Measurements from ENCODE around the gene CRACR2B.

CRACR2B gene

GRCh38 chr11:811446-812245 lies 16.1 kb upstream of the CRACR2B start:
- peak; percentile 59 for DNase-seq

DNA sequence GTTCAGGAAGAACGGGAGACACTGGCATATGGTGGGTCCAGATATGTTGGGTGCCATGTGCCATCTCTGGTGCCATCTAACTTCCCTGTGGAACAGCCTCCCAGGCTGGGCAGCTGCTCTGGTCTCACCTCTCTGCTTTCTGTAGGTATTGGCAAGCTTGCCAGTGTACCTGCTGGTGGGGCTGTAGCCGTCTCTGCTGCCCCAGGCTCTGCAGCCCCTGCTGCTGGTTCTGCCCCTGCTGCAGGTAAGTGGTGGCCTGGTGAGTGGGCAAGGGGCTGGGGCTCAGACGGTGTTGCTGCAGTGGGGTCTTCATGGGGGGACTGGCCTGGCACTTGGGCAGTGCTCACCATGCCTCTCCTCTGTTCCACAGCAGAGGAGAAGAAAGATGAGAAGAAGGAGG lies 15.3 kb upstream of the CRACR2B start:
- peak; percentile 61 for DNase-seq

DNA sequence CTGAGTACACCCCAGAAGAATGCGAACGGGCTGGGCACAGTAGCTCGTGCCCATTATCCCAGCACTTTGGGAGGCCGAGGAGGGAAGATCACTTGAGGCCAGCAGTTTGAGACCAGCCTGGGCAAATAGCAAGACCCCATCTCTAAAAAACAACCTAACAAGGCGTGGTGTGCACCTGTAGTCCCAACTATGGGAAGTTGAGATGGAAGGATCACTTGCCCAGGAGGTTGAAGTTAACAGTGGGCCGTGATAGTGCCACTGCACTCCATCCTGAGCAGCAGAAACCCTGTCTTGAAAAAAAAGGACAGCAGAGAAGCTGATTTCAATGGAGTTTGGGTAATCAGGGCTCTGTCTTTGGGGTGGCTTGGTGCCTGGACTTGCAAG lies 14.7 kb upstream of the CRACR2B start:
- DNase-seq = no peak

- DNase-seq = peak; percentile 71
Observed at GRCh38 chr11:813456-814096, 14.1 kb upstream of the CRACR2B start.

DNA sequence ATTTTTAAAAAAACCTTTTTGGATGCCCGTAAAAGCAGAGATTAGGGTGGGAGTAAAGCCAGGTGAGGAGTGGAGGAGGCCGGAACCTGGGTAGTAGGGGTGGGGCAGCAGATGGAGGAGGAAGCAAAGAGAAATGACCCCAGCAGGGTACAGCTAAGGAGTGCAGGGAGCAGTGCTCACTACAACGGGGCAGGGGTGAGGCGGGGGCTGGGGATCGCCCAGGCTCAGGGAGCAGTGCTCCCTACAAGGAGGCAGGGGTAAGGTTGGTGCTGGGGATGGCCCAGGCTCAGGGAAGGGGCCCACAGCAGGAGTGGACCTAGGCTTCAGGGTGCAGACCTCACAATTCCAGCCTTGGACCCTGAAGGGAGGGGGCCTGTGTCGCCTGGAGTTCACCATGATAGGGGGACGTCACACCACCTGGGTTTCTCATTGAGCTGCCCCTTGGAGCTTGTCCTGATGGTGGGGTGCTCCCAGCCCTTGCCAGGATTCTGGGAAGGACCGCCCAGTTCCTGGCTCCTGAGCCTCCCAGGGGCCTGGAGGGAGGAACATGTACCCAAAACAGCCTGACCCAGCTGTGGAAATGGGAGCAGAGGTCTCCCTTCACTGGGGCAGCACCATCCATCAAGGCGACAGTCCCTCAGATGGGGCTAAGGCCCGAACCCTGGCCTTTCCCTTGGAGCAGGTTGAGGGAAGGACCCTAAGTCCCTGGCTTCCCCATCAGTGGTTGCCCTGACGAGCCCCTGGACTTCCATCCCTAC lies 11.9 kb upstream of the CRACR2B start:
- DNase-seq = no peak

DNA sequence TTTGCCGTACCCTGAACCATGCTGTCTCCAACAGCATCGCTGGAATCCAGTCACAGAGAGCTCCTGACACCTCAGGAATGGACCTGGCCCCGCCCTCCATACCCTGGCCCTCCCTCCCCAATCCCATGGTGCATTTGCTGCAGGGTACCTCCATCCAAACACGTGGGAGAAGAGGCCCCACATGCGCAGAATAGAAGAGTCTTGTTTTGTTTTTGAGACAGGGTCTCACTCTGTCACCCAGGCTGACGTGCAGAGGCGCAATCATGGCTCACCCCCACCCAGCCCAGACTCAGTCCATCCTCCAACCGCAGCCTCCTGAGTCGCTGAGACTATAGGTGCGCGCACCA lies 11.3 kb upstream of the CRACR2B start:
- no peak for DNase-seq

- DNase-seq = no peak
Observed at GRCh38 chr11:818396-819128, 9.2 kb upstream of the CRACR2B start, which contains the start of gene PNPLA2. Gene PNPLA2 (plus strand): TSS chr11:818914. CDS start chr11:819719, 805 bp downstream.

DNA sequence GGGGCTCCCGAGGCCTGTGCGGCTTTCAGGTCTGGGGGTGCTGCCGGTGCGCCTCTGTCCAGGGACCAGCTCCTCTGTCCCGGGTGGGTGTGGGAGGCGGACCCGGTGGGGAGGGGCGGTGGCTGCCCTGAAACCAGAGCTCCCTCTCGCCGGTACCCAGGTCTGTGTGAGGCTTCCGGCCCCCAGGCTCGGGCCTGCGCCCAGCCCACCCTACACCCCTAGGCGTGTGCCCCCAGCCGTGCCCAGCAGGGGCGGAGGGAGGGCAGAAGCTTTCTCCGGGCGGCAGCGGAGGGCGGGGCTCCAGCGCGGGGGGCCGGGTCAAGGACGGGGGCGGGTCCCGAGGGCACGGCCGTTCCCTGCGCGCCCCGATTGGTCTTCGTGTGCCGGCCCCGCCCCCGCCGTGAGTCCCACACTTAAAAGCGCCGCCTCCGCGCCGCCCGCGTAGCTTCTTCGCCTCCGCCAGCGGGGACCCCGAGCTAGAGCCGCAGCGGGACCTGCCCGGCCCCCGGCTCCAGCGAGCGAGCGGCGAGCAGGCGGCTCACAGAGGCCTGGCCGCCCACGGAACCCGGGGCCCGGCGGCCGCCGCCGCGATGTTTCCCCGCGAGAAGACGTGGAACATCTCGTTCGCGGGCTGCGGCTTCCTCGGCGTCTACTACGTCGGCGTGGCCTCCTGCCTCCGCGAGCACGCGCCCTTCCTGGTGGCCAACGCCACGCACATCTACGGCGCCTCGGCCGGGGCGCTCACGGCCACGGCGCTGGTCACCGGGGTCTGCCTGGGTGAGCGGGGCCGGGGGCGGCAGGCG lies 8.4 kb upstream of the CRACR2B start:
- peak; percentile 96 for DNase-seq

DNA sequence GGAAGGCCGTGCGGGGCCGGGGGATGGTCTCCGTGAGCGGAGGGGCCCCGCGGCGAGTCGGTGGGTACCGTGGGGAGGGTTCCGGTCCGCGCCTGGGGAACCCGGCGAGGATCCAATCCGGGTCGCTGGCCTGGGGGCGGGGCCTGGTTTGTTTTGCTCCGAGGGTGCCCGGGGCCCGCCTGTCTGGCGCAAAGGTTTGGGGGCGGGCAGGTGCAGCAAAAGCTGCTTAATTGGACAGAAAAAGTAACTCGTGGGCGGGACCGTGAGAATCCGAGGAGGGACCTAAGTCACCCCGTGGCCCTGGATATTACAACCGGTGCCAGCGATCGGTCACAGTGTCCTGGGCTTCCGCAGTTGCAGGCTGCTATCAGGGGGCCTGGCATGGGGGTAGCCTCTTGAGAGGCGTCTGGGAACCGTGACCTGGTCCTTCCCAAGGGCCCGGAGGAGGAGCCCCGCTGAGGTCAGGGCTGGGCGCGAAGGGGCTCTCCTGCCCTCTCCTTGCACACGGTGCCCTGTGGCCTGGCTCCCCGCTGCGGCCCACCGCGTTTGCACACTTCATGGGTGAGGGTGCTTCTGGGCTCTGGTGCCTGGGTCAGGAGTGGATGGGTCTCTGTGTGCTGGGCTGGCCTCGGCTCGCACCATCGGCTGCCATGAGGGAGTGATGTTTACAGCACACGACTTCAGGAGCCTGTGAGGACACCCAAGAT lies 7.6 kb upstream of the CRACR2B start:
- peak; percentile 94 for DNase-seq

DNA sequence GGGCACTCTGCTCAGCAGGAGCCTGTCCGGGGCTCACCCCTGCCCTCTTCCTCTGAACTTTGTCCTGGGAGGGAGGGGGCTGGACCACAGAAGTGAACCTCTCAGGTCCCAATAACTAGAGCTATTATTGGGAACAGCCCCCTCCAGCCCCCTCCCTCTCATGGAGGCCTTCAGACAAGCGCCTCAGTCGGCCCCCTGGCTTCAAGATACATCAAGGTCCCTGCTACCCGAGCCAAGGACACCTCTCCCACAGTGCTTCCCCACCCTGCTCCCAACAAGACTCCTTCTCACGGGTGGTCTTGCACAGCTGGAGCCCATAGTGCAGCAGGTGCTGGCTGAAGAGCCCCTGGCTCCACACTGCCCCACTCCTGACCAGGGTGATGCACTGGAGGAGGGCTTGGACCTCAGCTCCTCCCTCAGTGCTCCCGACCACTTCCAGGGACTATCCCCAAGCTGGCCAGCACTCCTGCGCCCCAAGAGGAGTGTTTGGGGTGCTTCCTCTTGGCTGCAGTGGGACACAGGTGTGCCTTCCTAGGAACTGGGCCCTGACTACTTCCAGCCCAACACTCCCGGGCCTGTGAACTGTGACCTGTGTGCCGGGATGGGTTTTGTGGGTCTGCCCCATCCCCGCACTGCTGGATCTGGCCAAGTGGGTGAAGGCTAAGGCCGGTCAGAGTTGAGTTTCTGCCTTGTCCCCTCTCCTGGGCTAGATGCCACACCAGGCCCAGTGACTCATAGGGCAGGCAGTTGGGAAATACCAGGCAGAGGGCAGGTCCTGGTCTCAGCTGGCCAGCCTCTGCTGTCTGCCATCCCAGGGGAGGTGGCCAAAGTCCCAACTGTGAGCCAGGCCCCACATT lies 6.8 kb upstream of the CRACR2B start:
- DNase-seq = no peak

DNA sequence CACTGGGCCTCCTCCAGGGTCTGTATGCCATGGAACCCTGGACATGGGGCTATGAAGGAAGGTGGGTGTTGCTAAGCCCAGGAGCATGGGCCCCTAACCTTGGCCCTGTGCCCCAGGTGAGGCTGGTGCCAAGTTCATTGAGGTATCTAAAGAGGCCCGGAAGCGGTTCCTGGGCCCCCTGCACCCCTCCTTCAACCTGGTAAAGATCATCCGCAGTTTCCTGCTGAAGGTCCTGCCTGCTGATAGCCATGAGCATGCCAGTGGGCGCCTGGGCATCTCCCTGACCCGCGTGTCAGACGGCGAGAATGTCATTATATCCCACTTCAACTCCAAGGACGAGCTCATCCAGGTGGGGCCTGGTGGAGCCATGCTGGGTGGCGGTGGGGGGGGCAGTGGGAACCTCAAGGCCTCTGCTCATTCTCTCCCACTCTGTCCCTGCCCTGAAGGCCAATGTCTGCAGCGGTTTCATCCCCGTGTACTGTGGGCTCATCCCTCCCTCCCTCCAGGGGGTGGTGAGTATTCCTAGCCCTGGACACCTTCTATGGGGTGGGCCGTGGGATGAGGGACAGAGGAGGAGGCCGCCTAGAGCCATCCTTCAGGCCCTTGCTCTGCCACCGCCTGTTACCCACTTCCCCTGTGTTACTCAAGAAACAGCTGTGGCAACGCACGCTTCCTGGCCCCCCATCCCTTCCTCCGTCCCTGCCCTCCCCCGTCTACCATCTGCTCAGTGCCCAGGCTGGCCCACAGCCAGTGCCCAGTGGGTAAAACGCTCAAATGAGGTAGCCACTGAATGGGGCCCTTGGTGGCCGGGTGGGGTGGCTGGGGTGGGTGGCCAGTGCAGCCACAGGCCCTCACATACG lies 6.0 kb upstream of the CRACR2B start:
- no peak for DNase-seq

DNA sequence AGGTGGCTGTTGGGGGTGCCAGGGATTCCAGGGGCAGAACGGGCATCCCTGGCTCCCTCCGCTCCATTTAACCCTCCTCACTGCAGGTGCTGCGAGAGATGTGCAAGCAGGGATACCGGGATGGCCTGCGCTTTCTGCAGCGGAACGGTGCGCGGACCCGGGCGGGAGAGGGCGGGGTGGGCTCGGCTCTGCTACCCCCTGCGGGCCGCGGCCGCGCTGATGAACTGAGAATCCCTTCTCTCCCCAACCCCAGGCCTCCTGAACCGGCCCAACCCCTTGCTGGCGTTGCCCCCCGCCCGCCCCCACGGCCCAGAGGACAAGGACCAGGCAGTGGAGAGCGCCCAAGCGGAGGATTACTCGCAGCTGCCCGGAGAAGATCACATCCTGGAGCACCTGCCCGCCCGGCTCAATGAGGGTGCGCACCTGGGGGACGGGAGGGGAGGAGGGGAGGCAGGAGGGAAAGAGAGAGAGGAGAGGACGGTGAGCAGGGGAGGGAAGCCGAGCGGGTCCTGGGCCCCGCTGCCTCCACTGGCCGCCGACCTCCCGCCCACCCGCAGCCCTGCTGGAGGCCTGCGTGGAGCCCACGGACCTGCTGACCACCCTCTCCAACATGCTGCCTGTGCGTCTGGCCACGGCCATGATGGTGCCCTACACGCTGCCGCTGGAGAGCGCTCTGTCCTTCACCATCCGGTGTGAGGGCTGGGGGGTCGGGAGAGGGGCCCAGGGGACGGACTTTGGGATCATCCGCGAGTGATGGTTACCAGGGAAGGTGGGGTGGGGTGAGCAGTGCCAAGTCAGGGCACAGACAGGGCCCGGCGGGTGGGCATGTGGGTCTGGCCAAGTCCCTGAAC lies 4.1 kb upstream of the CRACR2B start:
- DNase-seq = no peak

DNA sequence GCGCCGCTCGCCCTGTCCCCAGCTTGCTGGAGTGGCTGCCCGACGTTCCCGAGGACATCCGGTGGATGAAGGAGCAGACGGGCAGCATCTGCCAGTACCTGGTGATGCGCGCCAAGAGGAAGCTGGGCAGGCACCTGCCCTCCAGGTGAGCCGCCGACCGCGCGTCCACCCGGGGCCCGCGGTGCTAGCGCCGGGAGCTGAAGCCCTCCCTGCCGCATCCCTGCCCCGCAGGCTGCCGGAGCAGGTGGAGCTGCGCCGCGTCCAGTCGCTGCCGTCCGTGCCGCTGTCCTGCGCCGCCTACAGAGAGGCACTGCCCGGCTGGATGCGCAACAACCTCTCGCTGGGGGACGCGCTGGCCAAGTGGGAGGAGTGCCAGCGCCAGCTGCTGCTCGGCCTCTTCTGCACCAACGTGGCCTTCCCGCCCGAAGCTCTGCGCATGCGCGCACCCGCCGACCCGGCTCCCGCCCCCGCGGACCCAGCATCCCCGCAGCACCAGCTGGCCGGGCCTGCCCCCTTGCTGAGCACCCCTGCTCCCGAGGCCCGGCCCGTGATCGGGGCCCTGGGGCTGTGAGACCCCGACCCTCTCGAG lies 3.3 kb upstream of the CRACR2B start:
- no peak for DNase-seq

- no peak for DNase-seq
Observed at GRCh38 chr11:824942-825341, 2.8 kb upstream of the CRACR2B start.

- DNase-seq = no peak
Observed at GRCh38 chr11:825366-826226, 2.1 kb upstream of the CRACR2B start.

DNA sequence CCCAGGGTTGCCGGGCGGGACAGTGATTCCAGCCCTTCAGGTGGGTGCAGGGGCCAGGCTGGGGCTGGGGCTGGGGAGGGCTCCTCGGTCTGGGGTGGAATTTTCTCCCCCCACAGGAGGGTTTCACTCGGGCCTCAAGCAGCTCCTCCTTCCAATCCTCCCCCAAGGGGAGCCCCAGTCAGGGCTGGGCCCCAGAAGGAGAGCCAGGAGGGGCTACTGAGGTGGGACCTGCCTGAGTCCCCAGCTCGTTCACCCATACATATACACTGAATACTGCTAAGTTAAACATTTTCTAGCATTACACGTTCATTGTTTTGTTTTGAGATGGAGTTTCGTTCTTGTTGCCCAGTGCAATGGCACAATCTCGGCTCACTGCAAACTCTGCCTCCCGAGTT lies 1.5 kb upstream of the CRACR2B start:
- no peak for DNase-seq

DNA sequence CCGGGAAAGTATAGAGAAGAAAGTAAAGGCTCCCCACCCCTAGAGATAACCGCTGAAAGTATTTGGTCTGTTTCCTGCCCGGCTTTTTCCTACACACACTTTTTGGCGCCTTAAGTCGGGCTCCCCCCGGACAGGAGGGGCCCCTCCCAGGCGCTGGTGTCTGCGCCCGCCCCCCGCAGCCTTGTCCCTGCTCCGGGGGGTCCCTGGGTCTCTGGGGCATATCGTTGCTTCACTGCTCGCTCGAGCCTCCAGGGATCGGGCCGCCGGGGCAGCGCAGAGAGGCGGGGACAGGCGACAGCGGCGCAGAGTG lies 928 bp upstream of the CRACR2B start:
- DNase-seq = no peak
